H1 (cell line): ENCODE data around the gene UCMA. TPM values are rescaled to one million over a fixed set of nuclear protein-coding genes. Genes with fewer than 3 reads are reported as not detected.

Source experiments
- CBX5 ChIP-seq: fragments of 300-800, 300-1000 bp; sonication (generic); IDR thresholded peaks from 2 replicates; pipeline ENCODE4 v1.7.1; 2016; ENCODE audit warnings: antibody characterized with exemption, low read length, low read depth
- EGR1 ChIP-seq: IDR thresholded peaks from 2 replicates; pipeline ENCODE4 v1.6.1; 2011; ENCODE audit warnings: low read depth, low read length, borderline replicate concordance
- EP300 ChIP-seq, 2 experiments: IDR thresholded peaks; 1 replicate in 1 of 2; 2 replicates in 1 of 2; pipeline ENCODE4 v1.6.1; 2011 to 2012; ENCODE audit warnings: low read depth in 2 of 2, low read length in 2 of 2, mild to moderate bottlenecking in 2 of 2, borderline replicate concordance in 1 of 2, inconsistent platforms in 1 of 2, moderate library complexity in 1 of 2
- RAD21 ChIP-seq, 2 experiments: IDR thresholded peaks in 1 of 2; conservative IDR thresholded peaks in 1 of 2; 2 replicates each; pipeline ENCODE4 v1.6.1; 2011; ENCODE audit warnings: low read depth in 2 of 2, low read length in 2 of 2, improper control_type of control experiment in 1 of 2, inconsistent platforms in 1 of 2, mild to moderate bottlenecking in 1 of 2, moderate library complexity in 1 of 2
- RNF2 ChIP-seq: fragments of 200-900, 300-1000 bp; sonication (generic); IDR thresholded peaks from 2 replicates; pipeline ENCODE4 v1.7.1; 2016; ENCODE audit warnings: borderline replicate concordance, low read depth, mild to moderate bottlenecking, antibody characterized with exemption, low read length; ENCODE audit not compliant: poor library complexity, severe bottlenecking; ENCODE audit errors: missing control alignments
- SP1 ChIP-seq: IDR thresholded peaks from 2 replicates; pipeline ENCODE4 v1.6.1; 2011; ENCODE audit warnings: low read depth, low read length
- TCF12 ChIP-seq: IDR thresholded peaks from 2 replicates; pipeline ENCODE4 v1.6.1; 2011; ENCODE audit warnings: low read depth, mild to moderate bottlenecking, low read length
- TEAD4 ChIP-seq: IDR thresholded peaks from 2 replicates; pipeline ENCODE4 v1.6.1; 2012; ENCODE audit warnings: low read depth, low read length, inconsistent platforms, mixed read lengths
- polyA plus RNA-seq, 7 experiments: library from polyadenylated mRNA; depleted of rRNA in 3 of 7; stranded (reverse) in 5 of 7; unstranded in 2 of 7; fragments of >200 nt in 5 of 7; fragments of 200-250 nt in 2 of 7; gene quantifications; 1 replicate in 5 of 7; 2 replicates in 1 of 7; 4 replicates in 1 of 7; pipeline versions ENCODE4 v1.2.1 to v1.2.3, GENCODE V29; 2011 to 2013; ENCODE audit warnings: missing spikeins in 2 of 7, mixed read lengths in 2 of 7
- total RNA-seq: library from RNA; stranded (reverse); fragmentation: NEBNext Ultra II Directional; extraction: Animal tissue kit (Norgen Biotek cat#: 25700); gene quantifications from 2 replicates; pipeline ENCODE4 v1.2.1, GENCODE V29; 2021
- TF ChIP-seq, protein P1 (sequence below): fragments of 300-600 bp; sonication (generic); IDR thresholded peaks from 2 replicates; pipeline ENCODE4 v1.7.1; 2012; ENCODE audit warnings: low read length, moderate library complexity, mild to moderate bottlenecking, inconsistent platforms; ENCODE audit not compliant: insufficient replicate concordance

Gene UCMA
- total and polyA plus RNA-seq, 2 of the 8 experiments (the other 6 are each of a cell fraction or from before 2014, with no cell fraction given), result 1.2 to 4.6 TPM

DNA sequence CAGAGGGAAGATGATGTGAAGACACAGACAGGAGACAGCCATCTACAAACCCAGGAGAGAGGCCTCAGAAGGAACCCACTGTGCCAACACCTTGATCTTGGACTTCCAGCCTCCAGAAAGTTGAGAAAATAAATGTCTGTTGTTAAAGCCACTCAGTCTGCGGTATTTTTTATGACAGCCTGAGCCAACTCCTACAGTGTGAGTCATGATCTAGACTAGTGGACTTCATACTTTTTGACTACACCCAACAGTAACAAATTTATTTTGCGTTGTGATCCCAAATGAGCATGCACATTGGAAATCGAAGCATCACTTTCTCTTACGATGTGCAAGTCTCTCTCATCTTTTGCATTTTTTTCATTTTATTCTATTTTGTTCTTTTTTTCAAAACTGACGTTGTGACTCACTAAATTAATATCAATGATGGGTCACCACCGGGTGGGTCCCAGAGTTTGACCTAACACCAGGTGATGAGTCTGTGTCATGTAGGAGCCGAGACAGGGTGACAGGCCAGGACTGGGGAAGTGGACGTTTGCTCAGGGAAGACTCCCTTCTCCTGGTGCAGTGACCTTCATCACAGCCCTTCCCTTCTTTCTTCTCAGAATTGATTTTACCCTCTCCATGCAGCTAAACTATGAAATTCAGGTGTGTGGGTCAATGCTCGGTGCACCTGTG lies 36.8 kb upstream of the UCMA start (continued):
- TF ChIP-seq, protein P1, sequence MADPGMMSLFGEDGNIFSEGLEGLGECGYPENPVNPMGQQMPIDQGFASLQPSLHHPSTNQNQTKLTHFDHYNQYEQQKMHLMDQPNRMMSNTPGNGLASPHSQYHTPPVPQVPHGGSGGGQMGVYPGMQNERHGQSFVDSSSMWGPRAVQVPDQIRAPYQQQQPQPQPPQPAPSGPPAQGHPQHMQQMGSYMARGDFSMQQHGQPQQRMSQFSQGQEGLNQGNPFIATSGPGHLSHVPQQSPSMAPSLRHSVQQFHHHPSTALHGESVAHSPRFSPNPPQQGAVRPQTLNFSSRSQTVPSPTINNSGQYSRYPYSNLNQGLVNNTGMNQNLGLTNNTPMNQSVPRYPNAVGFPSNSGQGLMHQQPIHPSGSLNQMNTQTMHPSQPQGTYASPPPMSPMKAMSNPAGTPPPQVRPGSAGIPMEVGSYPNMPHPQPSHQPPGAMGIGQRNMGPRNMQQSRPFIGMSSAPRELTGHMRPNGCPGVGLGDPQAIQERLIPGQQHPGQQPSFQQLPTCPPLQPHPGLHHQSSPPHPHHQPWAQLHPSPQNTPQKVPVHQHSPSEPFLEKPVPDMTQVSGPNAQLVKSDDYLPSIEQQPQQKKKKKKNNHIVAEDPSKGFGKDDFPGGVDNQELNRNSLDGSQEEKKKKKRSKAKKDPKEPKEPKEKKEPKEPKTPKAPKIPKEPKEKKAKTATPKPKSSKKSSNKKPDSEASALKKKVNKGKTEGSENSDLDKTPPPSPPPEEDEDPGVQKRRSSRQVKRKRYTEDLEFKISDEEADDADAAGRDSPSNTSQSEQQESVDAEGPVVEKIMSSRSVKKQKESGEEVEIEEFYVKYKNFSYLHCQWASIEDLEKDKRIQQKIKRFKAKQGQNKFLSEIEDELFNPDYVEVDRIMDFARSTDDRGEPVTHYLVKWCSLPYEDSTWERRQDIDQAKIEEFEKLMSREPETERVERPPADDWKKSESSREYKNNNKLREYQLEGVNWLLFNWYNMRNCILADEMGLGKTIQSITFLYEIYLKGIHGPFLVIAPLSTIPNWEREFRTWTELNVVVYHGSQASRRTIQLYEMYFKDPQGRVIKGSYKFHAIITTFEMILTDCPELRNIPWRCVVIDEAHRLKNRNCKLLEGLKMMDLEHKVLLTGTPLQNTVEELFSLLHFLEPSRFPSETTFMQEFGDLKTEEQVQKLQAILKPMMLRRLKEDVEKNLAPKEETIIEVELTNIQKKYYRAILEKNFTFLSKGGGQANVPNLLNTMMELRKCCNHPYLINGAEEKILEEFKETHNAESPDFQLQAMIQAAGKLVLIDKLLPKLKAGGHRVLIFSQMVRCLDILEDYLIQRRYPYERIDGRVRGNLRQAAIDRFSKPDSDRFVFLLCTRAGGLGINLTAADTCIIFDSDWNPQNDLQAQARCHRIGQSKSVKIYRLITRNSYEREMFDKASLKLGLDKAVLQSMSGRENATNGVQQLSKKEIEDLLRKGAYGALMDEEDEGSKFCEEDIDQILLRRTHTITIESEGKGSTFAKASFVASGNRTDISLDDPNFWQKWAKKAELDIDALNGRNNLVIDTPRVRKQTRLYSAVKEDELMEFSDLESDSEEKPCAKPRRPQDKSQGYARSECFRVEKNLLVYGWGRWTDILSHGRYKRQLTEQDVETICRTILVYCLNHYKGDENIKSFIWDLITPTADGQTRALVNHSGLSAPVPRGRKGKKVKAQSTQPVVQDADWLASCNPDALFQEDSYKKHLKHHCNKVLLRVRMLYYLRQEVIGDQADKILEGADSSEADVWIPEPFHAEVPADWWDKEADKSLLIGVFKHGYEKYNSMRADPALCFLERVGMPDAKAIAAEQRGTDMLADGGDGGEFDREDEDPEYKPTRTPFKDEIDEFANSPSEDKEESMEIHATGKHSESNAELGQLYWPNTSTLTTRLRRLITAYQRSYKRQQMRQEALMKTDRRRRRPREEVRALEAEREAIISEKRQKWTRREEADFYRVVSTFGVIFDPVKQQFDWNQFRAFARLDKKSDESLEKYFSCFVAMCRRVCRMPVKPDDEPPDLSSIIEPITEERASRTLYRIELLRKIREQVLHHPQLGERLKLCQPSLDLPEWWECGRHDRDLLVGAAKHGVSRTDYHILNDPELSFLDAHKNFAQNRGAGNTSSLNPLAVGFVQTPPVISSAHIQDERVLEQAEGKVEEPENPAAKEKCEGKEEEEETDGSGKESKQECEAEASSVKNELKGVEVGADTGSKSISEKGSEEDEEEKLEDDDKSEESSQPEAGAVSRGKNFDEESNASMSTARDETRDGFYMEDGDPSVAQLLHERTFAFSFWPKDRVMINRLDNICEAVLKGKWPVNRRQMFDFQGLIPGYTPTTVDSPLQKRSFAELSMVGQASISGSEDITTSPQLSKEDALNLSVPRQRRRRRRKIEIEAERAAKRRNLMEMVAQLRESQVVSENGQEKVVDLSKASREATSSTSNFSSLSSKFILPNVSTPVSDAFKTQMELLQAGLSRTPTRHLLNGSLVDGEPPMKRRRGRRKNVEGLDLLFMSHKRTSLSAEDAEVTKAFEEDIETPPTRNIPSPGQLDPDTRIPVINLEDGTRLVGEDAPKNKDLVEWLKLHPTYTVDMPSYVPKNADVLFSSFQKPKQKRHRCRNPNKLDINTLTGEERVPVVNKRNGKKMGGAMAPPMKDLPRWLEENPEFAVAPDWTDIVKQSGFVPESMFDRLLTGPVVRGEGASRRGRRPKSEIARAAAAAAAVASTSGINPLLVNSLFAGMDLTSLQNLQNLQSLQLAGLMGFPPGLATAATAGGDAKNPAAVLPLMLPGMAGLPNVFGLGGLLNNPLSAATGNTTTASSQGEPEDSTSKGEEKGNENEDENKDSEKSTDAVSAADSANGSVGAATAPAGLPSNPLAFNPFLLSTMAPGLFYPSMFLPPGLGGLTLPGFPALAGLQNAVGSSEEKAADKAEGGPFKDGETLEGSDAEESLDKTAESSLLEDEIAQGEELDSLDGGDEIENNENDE, result no peak
- no peak for TF ChIP-seq EP300 (IDR thresholded peaks at IDR 0.05; ENCODE audit: borderline replicate concordance in 1 of 2, low read depth in 2 of 2, low read length in 2 of 2)
- TF ChIP-seq TCF12, result no peak
- no peak for TF ChIP-seq RNF2
- no peak for TF ChIP-seq TEAD4
- TF ChIP-seq EGR1, result no peak
- TF ChIP-seq RAD21 (IDR thresholded peaks at IDR 0.05 in 1 of 2, conservative IDR thresholded peaks at IDR 0.05 in 1 of 2; ENCODE audit: low read depth in 2 of 2, low read length in 2 of 2), result no peak
- TF ChIP-seq CBX5, result no peak
- TF ChIP-seq SP1, result no peak
